Body of pancreas (tissue), 4 donors: ENCODE data around the gene EPB41L3. TPM values are rescaled to one million over a fixed set of nuclear protein-coding genes. Genes with fewer than 3 reads are reported as not detected.
A peak's percentile ranks its signal among the peaks of the same experiment; 100 is the strongest.

Experiments
- ATAC-seq: fragments of 150-250 bp; one replicate; pipeline ENCODE4 v1.9.1; 2016
- DNase-seq, 4 donors: peaks; one replicate each; pipeline ENCODE4 v3.0.0-alpha.2; 2019
- H3K27ac ChIP-seq, 4 donors: fragments of 200-600 bp; sonication (generic); 1 replicate in 3 of 4; 2 replicates in 1 of 4; pipeline versions ENCODE4 v1.5.1 to v1.6.1; 2016 to 2019; ENCODE audit warnings: mild to moderate bottlenecking in 1 of 4, mixed read lengths in 1 of 4, moderate library complexity in 1 of 4
- H3K27me3 ChIP-seq, 2 donors: fragments of 200-600 bp; sonication (generic); one replicate each; pipeline ENCODE4 v1.6.0; 2016; ENCODE audit warnings: mild to moderate bottlenecking in 1 of 2
- H3K36me3 ChIP-seq, 2 donors: fragments of 200-600 bp; sonication (generic); replicated peaks in 1 of 2; 2 replicates each; pipeline ENCODE4 v1.5.1; 2016; ENCODE audit warnings: low read depth in 2 of 2; ENCODE audit not compliant: insufficient read depth in 1 of 2
- H3K4me1 ChIP-seq: fragments of 200-600 bp; sonication (generic); one replicate; pipeline ENCODE4 v1.6.0; 2016
- H3K4me3 ChIP-seq, 2 donors: fragments of 200-600 bp; sonication (generic); 1 replicate in 1 of 2; 2 replicates in 1 of 2; pipeline ENCODE4 v1.5.1; 2016 to 2019
- H3K9me3 ChIP-seq, 3 donors: fragments of 200-600 bp; sonication (generic); 1 replicate in 2 of 3; 2 replicates in 1 of 3; pipeline ENCODE4 v1.5.1; 2016
- POLR2A ChIP-seq, 3 donors: fragments of 450-650 bp; IDR thresholded peaks; one replicate each; pipeline ENCODE4 v1.6.1; 2016; ENCODE audit warnings: antibody characterized with exemption in 3 of 3, mild to moderate bottlenecking in 2 of 3
- WGBS, 2 donors: methylation state at CpG; one replicate each; pipeline ENCODE4 v1.1.5; 2017; 5-methylcytosine and 5-hydroxymethylcytosine counted together
- intact Hi-C: fragments of 100-400 bp; cut with DNase I; formaldehyde crosslinking; loops from one replicate; pipeline ENCODE4 v1.15.1; 2023
- total RNA-seq, 2 donors: library from RNA; depleted of rRNA; stranded (reverse); fragments of >200 nt; gene quantifications; one replicate each; pipeline ENCODE4 v1.1.0, GENCODE V29; 2016
- TF ChIP-seq, protein P1 (sequence below), 7 experiments: fragments of 450-650 bp in 4 of 7; fragments of 200-600 bp in 3 of 7; sonication (generic) in 3 of 7; IDR thresholded peaks; one replicate each; pipeline ENCODE4 v1.5.1; 2016 to 2019; ENCODE audit warnings: antibody characterized with exemption in 7 of 7

Gene EPB41L3
- total RNA-seq, 2 donors from 2014 or later = 22.1 to 25.1 TPM

DNA sequence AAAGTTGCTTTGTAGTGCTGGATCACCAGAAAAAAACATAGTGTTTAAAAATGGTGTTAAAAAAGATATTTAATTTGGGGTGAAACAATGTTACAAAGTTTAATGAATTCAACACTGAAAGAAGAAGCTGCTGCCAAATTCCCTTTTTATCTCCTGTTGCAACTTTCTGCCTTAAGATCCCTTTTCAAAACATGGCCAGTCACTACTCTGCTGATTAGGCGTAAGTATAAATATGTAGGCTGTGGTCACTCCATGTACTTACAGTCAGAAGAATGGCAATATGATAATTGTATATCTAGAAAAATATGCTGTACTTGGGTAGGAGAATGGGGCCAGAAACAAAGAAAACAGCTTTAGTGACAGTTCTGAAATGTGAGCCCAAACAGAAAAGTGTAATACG is 124.8 kb downstream of the EPB41L3 start:
- no peaks in the 10 kb centered on the region for H3K36me3 ChIP-seq
- H3K27ac ChIP-seq = no peak overlapping the region
- intact Hi-C loops = no loop called here
- no peaks in the 10 kb centered on the region for H3K27me3 ChIP-seq
- H3K4me3 ChIP-seq = no peak overlapping the region
- peaks cover 3% of the 10 kb centered on the region for H3K4me1 ChIP-seq
- no peak for ATAC-seq
- DNase-seq = no peak
- WGBS, 2 donors = 90 to 96% methylated on average over 2 of the region's 2 CpGs
- H3K9me3 ChIP-seq = no peaks in the 10 kb centered on the region
- no peak for TF ChIP-seq POLR2A (IDR thresholded peaks at IDR 0.05)
- TF ChIP-seq, protein P1, sequence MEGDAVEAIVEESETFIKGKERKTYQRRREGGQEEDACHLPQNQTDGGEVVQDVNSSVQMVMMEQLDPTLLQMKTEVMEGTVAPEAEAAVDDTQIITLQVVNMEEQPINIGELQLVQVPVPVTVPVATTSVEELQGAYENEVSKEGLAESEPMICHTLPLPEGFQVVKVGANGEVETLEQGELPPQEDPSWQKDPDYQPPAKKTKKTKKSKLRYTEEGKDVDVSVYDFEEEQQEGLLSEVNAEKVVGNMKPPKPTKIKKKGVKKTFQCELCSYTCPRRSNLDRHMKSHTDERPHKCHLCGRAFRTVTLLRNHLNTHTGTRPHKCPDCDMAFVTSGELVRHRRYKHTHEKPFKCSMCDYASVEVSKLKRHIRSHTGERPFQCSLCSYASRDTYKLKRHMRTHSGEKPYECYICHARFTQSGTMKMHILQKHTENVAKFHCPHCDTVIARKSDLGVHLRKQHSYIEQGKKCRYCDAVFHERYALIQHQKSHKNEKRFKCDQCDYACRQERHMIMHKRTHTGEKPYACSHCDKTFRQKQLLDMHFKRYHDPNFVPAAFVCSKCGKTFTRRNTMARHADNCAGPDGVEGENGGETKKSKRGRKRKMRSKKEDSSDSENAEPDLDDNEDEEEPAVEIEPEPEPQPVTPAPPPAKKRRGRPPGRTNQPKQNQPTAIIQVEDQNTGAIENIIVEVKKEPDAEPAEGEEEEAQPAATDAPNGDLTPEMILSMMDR (IDR thresholded peaks at IDR 0.05) = no peak

DNA sequence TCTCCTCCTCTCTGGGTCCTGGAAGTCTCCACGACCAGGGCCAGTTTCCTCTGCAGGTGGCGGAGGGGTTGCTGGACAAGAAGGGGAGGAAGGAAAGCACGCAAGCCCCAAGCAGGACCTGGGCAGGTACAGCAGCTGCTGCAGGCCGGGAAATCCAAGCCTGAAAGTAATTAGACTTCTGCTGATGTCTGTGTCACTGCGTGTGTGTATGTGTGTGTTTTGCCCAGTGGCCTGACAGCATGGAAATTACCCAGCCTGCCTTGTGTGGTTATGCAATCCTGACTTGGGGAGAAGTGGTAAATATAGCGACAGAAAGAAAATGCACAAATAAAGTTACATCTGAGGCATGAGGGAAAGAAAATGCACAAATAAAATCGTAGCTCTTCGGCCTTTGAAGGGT is 126.5 kb downstream of the EPB41L3 start:
- peaks cover 3% of the 10 kb centered on the region for H3K4me1 ChIP-seq
- ATAC-seq (peak; percentile 77), DNase-seq (peak; percentile 31 to 75 (median 60))
- intact Hi-C loops = no loop called here
- H3K36me3 ChIP-seq = no peaks in the 10 kb centered on the region
- no peaks in the 10 kb centered on the region for H3K9me3 ChIP-seq
- H3K27ac ChIP-seq = peak overlapping the region in 3 of 4 donors; percentile 6 to 51 (median 49)
- WGBS, 2 donors = 48 to 50% methylated on average over 8 of the region's 8 CpGs
- peak in 2 of 3 donors; percentile 43 to 47 for TF ChIP-seq POLR2A (IDR thresholded peaks at IDR 0.05)
- TF ChIP-seq, protein P1 (IDR thresholded peaks at IDR 0.05) = no peak
- no peaks in the 10 kb centered on the region for H3K27me3 ChIP-seq
- H3K4me3 ChIP-seq = no peak overlapping the region

DNA sequence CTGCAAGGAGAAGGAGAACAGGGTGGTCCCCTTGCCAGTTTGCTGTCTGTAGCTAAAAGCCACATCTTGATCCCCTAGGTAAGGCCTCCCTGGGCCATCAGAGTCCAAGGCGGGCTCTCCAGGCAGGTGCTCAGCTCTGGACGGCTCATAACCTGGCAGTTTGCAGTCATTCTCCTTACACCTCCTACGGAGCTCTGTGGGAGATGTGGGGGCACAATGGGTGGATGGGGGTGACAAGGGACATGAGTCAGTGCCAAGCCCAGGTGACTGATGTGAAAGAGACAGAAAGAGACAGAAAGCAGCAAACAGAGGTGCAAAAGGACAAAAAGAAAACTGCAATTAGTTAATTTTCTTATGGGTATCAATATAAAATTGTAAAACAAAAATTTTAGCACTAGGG is 127.7 kb downstream of the EPB41L3 start:
- ATAC-seq (no peak), DNase-seq (no peak)
- H3K9me3 ChIP-seq = no peaks in the 10 kb centered on the region
- peaks cover 3% of the 10 kb centered on the region for H3K4me1 ChIP-seq
- H3K4me3 ChIP-seq = no peak overlapping the region
- WGBS, 2 donors = 89 to 96% methylated on average over 3 of the region's 3 CpGs
- no peaks in the 10 kb centered on the region for H3K36me3 ChIP-seq
- TF ChIP-seq, protein P1 (IDR thresholded peaks at IDR 0.05) = no peak
- TF ChIP-seq POLR2A (IDR thresholded peaks at IDR 0.05) = no peak
- intact Hi-C loops = no loop called here
- H3K27me3 ChIP-seq = no peaks in the 10 kb centered on the region
- H3K27ac ChIP-seq = no peak overlapping the region

DNA sequence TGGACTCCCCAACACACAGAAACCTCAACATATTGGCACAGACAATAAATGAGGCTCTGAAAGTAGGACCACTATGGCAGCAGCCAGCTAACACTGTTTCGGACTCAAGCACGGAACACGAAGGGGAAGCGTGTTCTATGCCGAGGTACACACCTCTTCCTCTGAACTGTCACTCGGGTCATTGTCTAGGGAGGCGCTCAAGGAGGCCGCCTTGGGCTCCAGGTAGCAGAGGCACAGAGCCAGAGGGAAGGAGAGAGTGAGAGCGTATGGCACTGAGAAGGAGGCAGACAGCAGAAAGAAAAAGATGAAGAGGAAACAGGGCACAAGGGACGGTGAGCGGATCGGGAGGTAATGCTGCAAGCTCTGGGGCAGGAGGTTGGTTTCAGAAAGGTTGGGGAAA is 128.1 kb downstream of the EPB41L3 start:
- no peak overlapping the region for H3K27ac ChIP-seq
- peaks cover 3% of the 10 kb centered on the region for H3K4me1 ChIP-seq
- 96 to 98% methylated on average over 12 of the region's 12 CpGs for WGBS, 2 donors
- H3K9me3 ChIP-seq = no peaks in the 10 kb centered on the region
- ATAC-seq = no peak
- TF ChIP-seq, protein P1 (IDR thresholded peaks at IDR 0.05) = no peak
- no peak for TF ChIP-seq POLR2A (IDR thresholded peaks at IDR 0.05)
- no peak for DNase-seq
- no peaks in the 10 kb centered on the region for H3K36me3 ChIP-seq
- H3K27me3 ChIP-seq = no peaks in the 10 kb centered on the region
- intact Hi-C loops = no loop called here
- no peak overlapping the region for H3K4me3 ChIP-seq

DNA sequence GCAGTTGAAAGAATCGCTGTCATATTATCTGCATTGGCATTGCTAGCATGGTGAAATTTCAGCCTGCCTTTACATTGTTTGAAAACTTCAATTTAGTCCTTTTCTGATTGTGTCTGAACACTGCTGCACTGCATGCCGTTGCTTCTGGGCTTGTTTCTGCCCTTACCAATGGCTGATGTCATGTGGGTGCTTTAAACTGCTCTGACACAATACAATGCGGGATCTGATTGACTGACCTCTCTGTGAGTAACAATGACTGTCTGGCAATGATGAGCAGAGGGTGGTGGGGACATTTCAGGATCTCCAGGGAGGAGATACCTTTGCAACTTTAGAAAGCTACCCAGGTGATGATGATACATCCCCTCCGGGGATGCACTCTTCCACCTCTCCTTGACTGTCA is 128.8 kb downstream of the EPB41L3 start:
- peaks cover 3% of the 10 kb centered on the region for H3K4me1 ChIP-seq
- H3K27me3 ChIP-seq = no peaks in the 10 kb centered on the region
- no peak overlapping the region for H3K27ac ChIP-seq
- intact Hi-C loops = no loop called here
- 85 to 86% methylated on average over 4 of the region's 4 CpGs for WGBS, 2 donors
- DNase-seq = no peak
- H3K36me3 ChIP-seq = no peaks in the 10 kb centered on the region
- TF ChIP-seq, protein P1 (IDR thresholded peaks at IDR 0.05) = no peak
- no peak for TF ChIP-seq POLR2A (IDR thresholded peaks at IDR 0.05)
- ATAC-seq = no peak
- H3K4me3 ChIP-seq = no peak overlapping the region
- H3K9me3 ChIP-seq = no peaks in the 10 kb centered on the region
